Stomach (tissue), 9 donors: ENCODE measurements around the gene RNF166. TPM values are rescaled to one million over a fixed set of nuclear protein-coding genes. Genes with fewer than 3 reads are reported as not detected.

Experiments
- DNase-seq, 2 donors: peaks; one replicate each; pipeline versions ENCODE4 v3.0.0 to v3.0.0-alpha.2; 2013 to 2019
- H3K27ac ChIP-seq, 5 donors: fragments of 200-600 bp in 4 of 5; sonication (generic) in 4 of 5; one replicate each; pipeline ENCODE4 v1.5.1; 2013 to 2019; ENCODE audit warnings: mild to moderate bottlenecking in 1 of 5, moderate library complexity in 1 of 5
- H3K27me3 ChIP-seq, 3 donors: fragments of 200-600 bp; sonication (generic); one replicate each; pipeline ENCODE4 v1.5.1; 2017 to 2019; ENCODE audit warnings: mixed run types in 1 of 3
- H3K36me3 ChIP-seq, 4 donors: fragments of 200-600 bp; sonication (generic); 1 replicate in 3 of 4; 2 replicates in 1 of 4; pipeline ENCODE4 v1.5.1; 2016 to 2019
- H3K4me1 ChIP-seq, 4 donors: fragments of 200-600 bp; sonication (generic); one replicate each; pipeline ENCODE4 v1.5.1; 2016 to 2019
- H3K4me3 ChIP-seq, 4 donors: fragments of 200-600 bp; sonication (generic) in 3 of 4; one replicate each; pipeline ENCODE4 v1.5.1; 2016 to 2019; ENCODE audit warnings: mild to moderate bottlenecking in 1 of 4
- H3K9me3 ChIP-seq, 4 donors: fragments of 200-600 bp; sonication (generic); one replicate each; pipeline ENCODE4 v1.5.1; 2016 to 2019
- EP300 ChIP-seq: sonication (generic); formaldehyde crosslinking; IDR thresholded peaks from one replicate; pipeline ENCODE4 v1.6.1; 2017; ENCODE audit warnings: antibody characterized with exemption
- POLR2A ChIP-seq, 4 donors: fragments of 450-650 bp; IDR thresholded peaks; one replicate each; pipeline ENCODE4 v1.6.1; 2016; ENCODE audit warnings: antibody characterized with exemption in 4 of 4, control low read depth in 2 of 4, mild to moderate bottlenecking in 1 of 4, moderate library complexity in 1 of 4
- POLR2AphosphoS5 ChIP-seq, 3 donors: sonication (generic); formaldehyde crosslinking; IDR thresholded peaks; one replicate each; pipeline ENCODE4 v1.6.1; 2016; ENCODE audit warnings: antibody characterized with exemption in 3 of 3
- WGBS, 5 donors: extraction: QIAGEN DNeasy Blood & Tissue Kit in 3 of 5; methylation state at CpG; one replicate each; pipeline versions ENCODE4 v1.1.5 to v1.1.7; 2013 to 2018; 5-methylcytosine and 5-hydroxymethylcytosine counted together
- intact Hi-C: fragments of 100-400 bp; cut with DNase I; formaldehyde crosslinking; loops from one replicate; pipeline ENCODE4 v1.15.1; 2023; ENCODE audit warnings: low total_unique reads
- polyA plus RNA-seq, 3 donors: library from polyadenylated mRNA; stranded (reverse); fragments of 200-250 nt; gene quantifications; one replicate each; pipeline ENCODE4 v1.2.3, GENCODE V29; 2013
- total RNA-seq, 5 donors: library from RNA; depleted of rRNA; stranded (reverse); fragments of >200 nt; gene quantifications; one replicate each; pipeline versions ENCODE4 v1.1.0 to v1.2.3, GENCODE V29; 2014 to 2016
- TF ChIP-seq, protein P1 (sequence below), 7 experiments: fragments of 450-650 bp in 4 of 7; fragments of 200-600 bp in 3 of 7; sonication (generic) in 3 of 7; IDR thresholded peaks; one replicate each; pipeline ENCODE4 v1.5.1; 2016 to 2019; ENCODE audit warnings: antibody characterized with exemption in 7 of 7, control low read depth in 2 of 7, mild to moderate bottlenecking in 1 of 7
- donor health status: healthy with polysubstance abuse.
- donor health status: Bipolar disorder and iron deficiency.
- donor health status: healthy.

Gene RNF166
- total and polyA plus RNA-seq, 8 donors = 8.8 to 31.9 (median 13.9) TPM

DNA sequence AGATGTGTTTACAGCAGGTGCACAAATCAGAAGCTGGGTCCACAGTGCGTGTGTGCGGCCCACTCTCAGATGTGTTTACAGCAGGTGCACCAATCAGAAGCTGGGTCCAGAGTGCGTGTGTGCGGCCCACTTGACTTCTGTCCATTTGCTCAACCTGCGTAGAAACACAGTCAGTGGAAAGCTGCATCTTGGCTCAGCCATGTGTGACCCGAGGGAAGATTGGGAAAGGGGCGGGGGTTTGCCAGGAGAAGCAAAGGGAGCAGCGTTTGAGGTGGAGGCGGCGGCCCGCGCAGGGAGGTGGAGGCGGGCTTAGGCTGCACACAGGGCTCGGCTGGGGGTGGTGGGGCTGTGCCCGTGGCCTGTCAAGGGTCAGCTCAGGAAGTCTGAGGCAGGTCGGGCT lies 4.3 kb upstream of the RNF166 start:
- WGBS, 5 donors = 72 to 79% (median 74%) methylated on average over 15 to 16 of the region's 16 CpGs
- no peaks in the 10 kb centered on the region for H3K9me3 ChIP-seq

DNA sequence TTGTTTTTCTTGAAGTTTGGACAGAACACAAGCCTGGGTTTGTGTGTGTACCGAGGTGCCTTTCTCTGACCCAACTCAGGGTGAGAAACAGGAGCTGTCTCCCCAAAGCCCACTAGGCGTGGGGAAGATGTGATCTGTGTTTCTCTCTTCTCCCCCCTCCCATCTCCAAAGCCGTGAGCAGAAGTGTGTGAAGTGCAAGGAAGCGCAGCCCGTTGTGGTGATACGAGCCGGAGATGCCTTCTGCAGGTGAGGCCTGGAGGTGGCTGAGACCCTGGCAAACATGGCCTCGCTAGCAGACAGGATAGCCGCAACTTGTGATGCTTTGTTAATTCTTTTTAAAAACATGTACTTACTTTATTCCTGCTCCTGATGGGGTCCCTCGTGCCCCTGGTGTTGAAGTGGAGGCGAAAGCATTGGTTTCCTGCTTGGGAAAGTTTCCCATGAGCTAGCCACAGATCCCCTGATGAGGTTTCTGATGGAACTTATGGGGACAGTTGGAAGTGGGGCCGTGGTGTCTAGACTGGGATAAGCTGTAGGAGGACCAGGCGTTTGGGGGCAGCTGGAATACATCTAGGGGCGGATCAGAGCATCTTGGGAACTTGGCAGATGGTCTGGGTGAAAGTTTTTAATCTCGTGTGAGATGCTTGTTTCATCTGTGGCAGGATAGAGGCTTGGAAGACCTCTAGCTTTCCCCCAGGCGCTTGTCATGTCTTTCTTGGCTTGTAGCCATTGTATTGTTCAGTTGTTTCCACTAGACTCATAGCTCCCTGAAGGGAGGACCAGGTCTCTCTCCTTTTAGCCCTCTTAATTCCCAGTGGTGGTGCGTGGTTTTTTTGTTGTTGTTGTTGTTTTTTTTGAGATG lies 988 bp upstream of the RNF166 start:
- WGBS, 5 donors = 28 to 37% (median 33%) methylated on average over 16 to 17 of the region's 17 CpGs
- intact Hi-C loops = no loop called here
- H3K4me1 ChIP-seq = peaks cover 24 to 60% (median 54%) of the 10 kb centered on the region in 4 donors
- peak overlapping the region in 4 of 5 donors; percentile 79 to 94 (median 88) for H3K27ac ChIP-seq
- no peak for DNase-seq
- H3K36me3 ChIP-seq = peaks cover 0 to 9% (median 7%) of the 10 kb centered on the region in 4 donors
- no peaks in the 10 kb centered on the region for H3K27me3 ChIP-seq
- TF ChIP-seq POLR2AphosphoS5 (IDR thresholded peaks at IDR 0.05) = no peak
- TF ChIP-seq POLR2A (IDR thresholded peaks at IDR 0.05) = no peak
- TF ChIP-seq, protein P1, sequence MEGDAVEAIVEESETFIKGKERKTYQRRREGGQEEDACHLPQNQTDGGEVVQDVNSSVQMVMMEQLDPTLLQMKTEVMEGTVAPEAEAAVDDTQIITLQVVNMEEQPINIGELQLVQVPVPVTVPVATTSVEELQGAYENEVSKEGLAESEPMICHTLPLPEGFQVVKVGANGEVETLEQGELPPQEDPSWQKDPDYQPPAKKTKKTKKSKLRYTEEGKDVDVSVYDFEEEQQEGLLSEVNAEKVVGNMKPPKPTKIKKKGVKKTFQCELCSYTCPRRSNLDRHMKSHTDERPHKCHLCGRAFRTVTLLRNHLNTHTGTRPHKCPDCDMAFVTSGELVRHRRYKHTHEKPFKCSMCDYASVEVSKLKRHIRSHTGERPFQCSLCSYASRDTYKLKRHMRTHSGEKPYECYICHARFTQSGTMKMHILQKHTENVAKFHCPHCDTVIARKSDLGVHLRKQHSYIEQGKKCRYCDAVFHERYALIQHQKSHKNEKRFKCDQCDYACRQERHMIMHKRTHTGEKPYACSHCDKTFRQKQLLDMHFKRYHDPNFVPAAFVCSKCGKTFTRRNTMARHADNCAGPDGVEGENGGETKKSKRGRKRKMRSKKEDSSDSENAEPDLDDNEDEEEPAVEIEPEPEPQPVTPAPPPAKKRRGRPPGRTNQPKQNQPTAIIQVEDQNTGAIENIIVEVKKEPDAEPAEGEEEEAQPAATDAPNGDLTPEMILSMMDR (IDR thresholded peaks at IDR 0.05) = no peak
- TF ChIP-seq EP300 = no peak
- H3K4me3 ChIP-seq = peak overlapping the region; percentile 79 to 100 (median 98)
- H3K9me3 ChIP-seq = no peaks in the 10 kb centered on the region

More for the DNA sequence above, 4.3 kb upstream of the RNF166 start:
- no peak overlapping the region for H3K4me3 ChIP-seq
- H3K4me1 ChIP-seq = peaks cover 11 to 33% (median 21%) of the 10 kb centered on the region in 4 donors
- no peak for TF ChIP-seq EP300
- no peak for TF ChIP-seq POLR2A (IDR thresholded peaks at IDR 0.05)
- TF ChIP-seq POLR2AphosphoS5 (IDR thresholded peaks at IDR 0.05) = no peak
- TF ChIP-seq, protein P1 (IDR thresholded peaks at IDR 0.05) = no peak
- H3K27me3 ChIP-seq = no peaks in the 10 kb centered on the region
- DNase-seq = no peak
- peaks cover 23 to 34% (median 27%) of the 10 kb centered on the region in 4 donors for H3K36me3 ChIP-seq
- H3K27ac ChIP-seq = no peak overlapping the region
- intact Hi-C loops = no loop called here

DNA sequence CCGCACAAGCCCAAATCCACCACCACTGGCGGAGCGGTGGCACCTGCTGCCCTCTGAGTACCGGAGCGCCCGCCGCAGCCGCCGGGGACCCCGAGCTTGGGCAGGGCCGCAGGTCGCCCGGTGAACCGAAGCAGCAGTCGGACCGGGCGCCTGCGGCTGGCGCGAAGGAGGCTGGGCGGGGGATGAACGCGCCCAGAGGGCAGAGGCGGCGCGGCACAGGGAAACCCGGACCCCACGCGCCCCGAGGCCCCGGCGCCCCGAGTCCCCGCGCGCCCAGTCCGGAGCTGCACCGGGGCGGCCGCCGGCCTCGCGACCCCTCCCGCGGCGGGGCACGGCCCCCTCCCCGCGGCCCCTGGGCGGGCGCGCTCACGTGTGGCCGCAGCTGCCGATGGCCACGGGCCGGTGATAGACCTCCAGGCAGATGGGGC lies 393 bp downstream of the RNF166 start:
- H3K4me3 ChIP-seq = peak overlapping the region; percentile 79 to 100 (median 98)
- no peaks in the 10 kb centered on the region for H3K9me3 ChIP-seq
- intact Hi-C loops = no loop called here
- no peaks in the 10 kb centered on the region for H3K27me3 ChIP-seq
- H3K36me3 ChIP-seq = peaks cover 0 to 14% (median 9%) of the 10 kb centered on the region in 4 donors
- DNase-seq = peak in 1 of 2 donors; percentile 50
- peak overlapping the region; percentile 79 to 94 (median 86) for H3K27ac ChIP-seq
- TF ChIP-seq, protein P1 (IDR thresholded peaks at IDR 0.05) = no peak
- no peak for TF ChIP-seq POLR2AphosphoS5 (IDR thresholded peaks at IDR 0.05)
- 0 to 1% (median 1%) methylated on average over 1 to 56 of the region's 57 CpGs for WGBS, 5 donors
- H3K4me1 ChIP-seq = peaks cover 28 to 72% (median 64%) of the 10 kb centered on the region in 4 donors

DNA sequence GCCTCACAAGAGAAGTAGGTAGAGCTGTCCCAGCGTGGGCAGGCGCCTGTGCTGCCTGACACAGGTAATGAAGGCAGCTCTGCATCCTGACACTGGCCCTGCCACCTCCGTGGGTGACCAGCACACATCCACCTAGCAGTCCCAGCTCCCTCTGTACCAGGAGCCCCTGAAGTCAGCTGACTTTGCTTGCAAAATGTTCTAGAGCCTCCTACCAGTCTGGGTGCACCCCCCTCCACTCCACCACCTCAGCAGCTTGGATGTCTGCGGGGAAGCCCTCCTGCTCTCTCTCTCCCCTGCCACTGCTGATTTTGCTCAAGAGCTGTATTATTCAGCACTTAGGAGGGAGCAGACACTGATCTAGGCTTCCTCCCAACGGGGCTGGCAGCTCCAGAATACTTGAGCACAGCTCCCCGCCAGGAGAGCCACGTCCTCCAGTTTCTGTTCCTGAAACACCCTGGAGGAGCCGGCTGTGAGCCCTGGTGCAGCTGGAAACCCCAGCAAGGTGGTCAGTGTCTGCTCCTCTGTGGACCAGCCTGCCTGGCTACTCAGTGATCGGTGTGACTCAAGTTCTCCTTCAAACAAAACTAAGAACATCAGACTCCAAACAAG lies 1.0 kb downstream of the RNF166 start:
- Histone ChIP-seq H3K36me3 (peaks cover 0 to 17% (median 13%) of the 10 kb centered on the region in 4 donors), H3K4me1 (peaks cover 28 to 78% (median 64%) of the 10 kb centered on the region in 4 donors), H3K9me3 (no peaks in the 10 kb centered on the region), H3K27me3 (no peaks in the 10 kb centered on the region), H3K4me3 (peak overlapping the region; percentile 79 to 100 (median 98)), H3K27ac (peak overlapping the region; percentile 79 to 94 (median 86))
- no peak for TF ChIP-seq EP300
- TF ChIP-seq, protein P1 (IDR thresholded peaks at IDR 0.05) = no peak
- TF ChIP-seq POLR2A (IDR thresholded peaks at IDR 0.05) = no peak
- TF ChIP-seq POLR2AphosphoS5 (IDR thresholded peaks at IDR 0.05) = no peak
- DNase-seq = peak in 1 of 2 donors; percentile 44
- intact Hi-C loops = no loop called here
- WGBS, 5 donors = 22 to 31% (median 26%) methylated on average over 9 of the region's 9 CpGs
